Cerebellar cortex (tissue), 1 donor: ENCODE results near the gene RIN3.
A peak's percentile ranks its signal among the peaks of the same experiment; 100 is the strongest.

Experiments used
- DNase-seq: peaks from one replicate; pipeline ENCODE4 v3.0.0-alpha.2; 2015; ENCODE audit warnings: low spot score

The RIN3 gene, protein sequence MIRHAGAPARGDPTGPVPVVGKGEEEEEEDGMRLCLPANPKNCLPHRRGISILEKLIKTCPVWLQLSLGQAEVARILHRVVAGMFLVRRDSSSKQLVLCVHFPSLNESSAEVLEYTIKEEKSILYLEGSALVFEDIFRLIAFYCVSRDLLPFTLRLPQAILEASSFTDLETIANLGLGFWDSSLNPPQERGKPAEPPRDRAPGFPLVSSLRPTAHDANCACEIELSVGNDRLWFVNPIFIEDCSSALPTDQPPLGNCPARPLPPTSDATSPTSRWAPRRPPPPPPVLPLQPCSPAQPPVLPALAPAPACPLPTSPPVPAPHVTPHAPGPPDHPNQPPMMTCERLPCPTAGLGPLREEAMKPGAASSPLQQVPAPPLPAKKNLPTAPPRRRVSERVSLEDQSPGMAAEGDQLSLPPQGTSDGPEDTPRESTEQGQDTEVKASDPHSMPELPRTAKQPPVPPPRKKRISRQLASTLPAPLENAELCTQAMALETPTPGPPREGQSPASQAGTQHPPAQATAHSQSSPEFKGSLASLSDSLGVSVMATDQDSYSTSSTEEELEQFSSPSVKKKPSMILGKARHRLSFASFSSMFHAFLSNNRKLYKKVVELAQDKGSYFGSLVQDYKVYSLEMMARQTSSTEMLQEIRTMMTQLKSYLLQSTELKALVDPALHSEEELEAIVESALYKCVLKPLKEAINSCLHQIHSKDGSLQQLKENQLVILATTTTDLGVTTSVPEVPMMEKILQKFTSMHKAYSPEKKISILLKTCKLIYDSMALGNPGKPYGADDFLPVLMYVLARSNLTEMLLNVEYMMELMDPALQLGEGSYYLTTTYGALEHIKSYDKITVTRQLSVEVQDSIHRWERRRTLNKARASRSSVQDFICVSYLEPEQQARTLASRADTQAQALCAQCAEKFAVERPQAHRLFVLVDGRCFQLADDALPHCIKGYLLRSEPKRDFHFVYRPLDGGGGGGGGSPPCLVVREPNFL

DNA sequence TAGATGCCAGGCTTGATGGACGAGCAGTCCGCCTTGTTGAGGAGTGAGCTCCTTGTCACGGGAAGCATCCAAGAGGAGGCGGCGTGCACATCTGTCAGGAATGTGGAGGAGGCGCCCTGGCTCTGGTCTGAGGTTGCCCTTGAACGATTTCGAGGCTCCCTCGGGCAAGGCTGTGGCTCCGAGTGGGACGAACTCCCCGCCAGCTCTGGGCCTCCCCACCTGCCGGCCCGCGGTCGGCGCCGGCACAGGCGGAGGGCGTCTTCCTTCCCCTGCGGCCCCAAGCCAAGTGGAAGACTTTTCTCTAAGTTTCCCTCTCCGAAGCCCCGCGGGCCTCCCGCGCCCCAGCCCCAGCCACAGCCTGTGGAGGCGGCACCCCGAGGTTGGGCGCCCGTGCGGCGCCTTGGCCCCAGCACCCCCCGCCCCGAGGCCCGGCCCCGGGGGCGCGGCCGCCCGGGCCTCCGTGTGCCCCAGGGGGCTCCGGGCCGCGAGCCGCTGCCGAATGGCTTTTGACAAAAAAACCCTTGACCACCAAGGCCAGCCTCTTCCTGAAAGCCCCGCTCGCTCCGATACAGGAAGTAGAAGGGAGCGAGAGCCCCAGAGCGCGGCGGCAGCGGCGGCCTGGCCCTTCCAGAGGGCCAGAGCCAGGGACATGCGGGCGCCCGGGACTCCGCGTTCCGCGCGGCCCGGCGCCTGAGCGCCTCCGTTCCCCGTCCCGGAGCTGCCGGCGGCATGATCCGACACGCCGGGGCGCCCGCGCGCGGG is at the start of gene RIN3:
TSS of gene RIN3 (plus strand) at position 578 of the 762 bp plus-strand sequence. CDS start at position 730, 152 bp downstream.
- DNase-seq = peak; percentile 17

DNA sequence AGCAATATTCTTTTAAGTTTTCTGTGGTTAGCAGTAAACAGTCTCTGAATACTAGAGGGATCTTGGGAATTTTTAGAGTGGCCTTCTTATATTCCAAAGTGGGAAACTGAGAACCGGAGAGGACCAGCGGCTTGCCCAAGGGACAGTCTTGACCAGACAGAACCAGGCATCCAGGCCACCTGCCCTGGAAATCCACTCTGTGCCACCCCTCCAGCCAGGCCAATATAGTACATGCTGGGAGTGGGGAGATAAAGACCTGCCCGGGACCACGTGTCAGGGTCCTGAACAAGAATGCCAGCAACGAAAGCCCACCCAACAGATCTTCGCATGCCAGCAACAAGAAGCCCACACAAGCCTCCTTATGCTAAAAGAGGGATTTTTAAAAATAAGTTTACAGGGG is 49.4 kb upstream of the RIN3 start:
- DNase-seq = no peak

DNA sequence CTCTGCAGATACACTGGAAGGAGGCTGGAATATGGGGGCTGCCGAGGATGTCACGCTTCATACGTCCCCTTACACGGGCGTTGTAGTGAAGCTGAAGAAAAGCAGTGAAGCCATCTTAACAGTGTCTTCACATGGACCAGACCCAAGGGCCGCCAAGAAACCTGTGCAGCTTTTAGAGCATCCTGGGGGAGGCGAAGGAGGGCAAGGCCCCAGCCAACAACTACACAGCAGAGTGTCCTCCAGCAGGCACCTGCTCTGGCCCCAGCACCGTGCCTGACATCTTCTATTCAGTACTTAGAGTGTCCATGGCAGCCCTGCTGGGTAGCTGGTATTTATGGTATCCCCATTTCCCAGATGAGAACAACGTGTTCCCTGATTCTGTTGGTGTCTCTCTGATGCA is 48.9 kb upstream of the RIN3 start:
- no peak for DNase-seq

DNA sequence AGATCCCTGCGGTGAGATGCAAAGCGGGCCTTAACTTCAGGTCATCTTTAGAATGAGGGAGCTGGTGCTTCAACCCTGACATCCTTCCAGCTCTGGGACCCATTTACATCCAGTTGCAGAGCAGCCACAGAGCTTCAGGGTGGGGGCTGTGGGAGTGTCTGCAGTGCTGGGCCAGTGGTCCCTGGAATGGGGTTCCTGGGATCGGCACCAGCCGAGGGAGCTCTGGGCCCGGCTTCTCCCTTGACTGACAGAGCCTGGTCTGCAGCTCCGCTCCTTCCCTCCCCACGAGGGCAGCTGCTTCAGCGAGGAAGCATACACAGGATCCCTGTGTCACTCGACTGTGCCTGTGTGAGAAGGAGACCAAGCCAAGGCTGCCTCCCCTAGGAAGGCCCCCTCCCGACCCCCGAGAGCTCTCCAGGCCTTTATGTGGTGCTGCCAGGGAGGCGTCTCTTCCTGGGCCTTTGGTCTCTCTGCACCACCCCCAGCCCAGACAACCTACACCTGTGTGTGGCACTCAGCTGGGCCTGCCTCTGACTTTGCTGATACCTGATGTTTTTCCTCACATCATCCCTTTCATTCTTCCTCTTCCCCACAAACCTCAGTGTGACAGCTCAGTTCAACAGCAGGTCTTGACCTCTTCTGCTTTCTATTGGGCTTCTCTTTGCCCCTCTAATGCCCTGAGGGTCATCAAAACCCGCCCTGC is 48.1 kb upstream of the RIN3 start:
- DNase-seq = no peak

DNA sequence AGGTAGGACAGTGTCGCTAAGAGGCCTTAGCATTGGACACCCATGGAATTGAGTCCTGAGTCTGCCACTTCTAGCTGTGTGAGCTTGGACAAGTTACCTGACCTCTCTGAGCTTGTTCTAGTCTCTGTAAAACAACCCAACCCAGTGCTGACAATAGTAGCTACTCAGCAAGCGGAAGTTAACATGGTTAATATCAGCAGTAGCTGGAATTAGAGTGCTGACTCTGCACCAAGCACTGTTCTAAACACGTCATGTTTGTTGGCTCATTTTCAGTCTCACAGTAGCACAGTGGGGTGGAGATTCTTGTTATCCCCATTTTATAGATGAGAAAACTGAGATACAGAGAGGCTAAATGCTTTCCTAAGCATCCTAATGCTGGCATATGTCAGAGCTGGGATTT is 47.5 kb upstream of the RIN3 start:
- no peak for DNase-seq

DNA sequence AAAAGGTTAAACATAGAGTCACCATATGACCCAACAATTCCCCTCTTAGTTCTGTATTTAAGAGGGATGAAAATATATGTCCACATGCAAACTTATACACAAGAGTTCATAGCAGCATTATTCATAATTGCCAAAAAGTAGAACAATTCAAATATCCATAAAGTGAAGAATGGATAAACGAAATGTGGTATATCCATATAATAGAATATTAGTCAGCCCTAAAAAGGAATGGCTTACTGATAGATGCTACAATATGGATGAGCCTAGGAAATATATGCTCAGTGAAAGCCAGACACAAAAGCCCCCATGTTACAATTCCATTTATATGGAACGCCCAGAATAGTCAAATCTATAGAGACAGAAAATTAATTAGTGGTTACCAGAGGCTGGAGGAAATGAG is 44.1 kb upstream of the RIN3 start:
- no peak for DNase-seq

DNA sequence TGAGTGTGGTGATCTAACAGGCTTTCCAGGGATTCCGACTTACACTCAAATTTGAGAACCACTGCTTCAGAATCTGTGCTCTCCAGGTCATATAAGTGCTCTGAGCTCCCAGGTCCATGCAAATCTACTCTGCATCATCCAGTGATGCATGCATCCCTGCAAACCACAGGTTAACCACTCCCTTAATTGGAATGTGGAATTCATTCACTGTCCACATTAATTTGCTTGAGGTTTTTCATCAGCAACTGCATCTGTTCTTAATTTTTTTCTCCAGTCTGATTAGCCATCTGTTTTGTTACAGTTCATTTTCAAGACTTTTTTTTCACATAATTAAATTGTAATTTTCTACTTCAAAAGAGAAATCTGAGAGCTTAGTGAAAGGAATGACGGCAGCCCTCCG is 43.4 kb upstream of the RIN3 start:
- DNase-seq = no peak

DNA sequence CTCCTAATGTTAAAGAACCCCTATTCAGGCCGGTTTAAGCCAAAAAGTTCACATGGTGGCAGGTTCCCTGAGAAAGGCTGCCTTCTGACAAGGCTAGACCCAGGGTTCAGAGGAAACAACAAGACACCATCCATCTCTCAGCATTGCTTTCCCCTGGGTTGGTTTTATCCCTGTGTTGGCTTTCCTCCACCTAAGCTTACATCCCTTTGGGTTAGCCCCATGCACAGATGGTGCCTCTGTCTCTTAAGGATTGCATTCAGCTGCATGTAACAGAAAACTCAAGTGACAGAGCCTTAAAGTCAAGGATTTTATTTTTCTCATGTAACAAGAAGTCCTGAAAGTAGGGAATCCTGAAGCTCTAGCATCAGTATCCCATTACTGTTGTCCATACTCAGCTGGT is 42.8 kb upstream of the RIN3 start:
- DNase-seq = no peak

DNA sequence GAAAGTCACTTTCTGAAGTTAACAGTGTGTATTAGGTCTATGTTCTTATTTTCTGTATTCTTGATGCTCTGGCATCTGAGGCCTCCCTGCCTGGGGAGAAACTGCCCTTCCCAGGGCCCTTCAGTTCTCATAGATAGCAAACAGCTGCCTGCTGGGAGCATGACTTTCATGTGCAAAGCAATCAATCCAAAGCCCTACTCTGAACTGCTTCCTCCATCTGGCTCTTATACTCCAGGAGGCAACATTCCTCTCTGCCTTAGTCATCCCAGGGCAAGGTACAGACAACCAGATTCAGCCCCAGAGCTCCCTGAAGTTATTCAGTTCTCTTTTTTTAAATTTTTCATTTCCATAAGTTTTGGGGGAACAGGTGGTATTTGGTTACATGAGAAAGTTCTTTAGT is 41.7 kb upstream of the RIN3 start:
- DNase-seq = no peak

DNA sequence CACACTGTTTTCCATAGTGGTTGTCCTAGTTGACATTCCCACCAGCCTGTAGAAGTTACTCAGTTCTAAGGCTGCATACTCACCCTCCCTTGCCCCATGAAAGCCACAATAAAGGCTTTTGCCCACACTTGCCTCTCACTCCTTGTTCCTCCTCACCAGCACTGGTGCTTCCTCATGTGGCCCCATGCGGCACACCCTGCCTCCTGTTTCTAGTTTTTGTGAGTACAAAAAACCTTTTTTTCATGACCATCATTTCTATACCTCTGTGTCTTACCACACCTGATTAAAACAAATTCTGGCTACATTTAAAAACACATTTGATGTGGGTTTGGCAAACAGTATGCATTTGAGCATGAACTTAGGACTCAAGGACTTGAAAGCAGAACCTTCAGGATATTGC is 40.7 kb upstream of the RIN3 start:
- DNase-seq = no peak

DNA sequence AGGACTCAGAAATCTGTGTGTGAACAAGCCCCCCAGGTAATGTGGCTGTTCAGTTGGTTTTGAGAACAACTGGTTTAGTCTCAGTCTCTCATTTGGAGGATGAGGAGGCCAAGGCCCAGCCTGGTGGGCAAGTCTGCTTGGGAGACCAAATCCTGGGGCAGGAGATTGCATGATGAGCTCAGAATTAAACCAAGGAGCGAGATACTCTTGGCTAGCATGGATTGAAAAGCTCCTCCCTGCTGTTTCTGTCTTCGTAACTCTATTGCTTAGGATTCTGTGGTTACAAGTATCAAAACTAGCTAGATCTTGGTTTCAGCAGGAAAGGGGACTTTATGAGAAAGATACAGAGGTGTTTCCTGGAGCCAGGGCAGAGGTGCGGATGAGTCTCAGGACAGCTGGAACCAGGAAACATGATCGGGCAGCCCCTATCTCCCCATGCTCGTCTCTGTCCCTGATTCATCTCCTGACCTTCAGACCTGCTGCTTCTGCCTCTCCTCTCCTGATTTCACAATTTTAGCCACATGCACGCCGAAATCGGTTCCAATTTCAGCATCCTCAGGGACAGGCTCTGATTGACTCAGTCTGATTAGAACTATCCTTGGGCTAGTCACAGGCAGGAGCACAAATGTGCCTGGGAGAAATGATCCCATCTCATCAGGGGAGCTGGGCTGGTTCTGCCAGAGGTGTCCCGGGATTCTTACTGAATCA is 40.2 kb upstream of the RIN3 start:
- no peak for DNase-seq

DNA sequence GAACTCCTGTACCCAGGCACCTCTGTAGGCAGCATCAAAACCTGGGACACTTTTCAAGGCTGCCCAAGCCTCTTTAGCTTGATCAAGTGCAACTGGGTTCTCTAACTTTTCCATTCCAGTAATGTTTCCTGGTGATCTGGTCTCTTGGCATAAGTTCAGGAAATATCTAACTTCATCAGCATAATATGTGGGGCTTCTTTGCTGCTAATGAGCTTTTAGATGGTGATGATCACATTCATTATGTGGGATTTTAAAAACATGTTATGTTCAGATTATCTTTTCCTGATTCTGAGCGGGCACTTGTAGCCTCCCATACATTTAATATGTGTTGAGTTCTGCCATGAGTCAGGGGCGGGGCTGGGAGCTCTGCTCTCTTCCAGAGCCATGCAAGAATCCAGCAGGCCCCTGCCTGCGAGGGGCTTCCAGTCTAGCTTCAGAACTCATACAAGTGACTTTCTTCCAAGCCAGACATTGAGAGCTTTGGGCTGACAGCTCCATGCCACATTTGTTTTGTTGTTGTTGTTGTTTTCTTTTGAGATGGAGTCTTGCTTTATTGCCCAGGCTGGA is 39.5 kb upstream of the RIN3 start:
- DNase-seq = no peak

DNA sequence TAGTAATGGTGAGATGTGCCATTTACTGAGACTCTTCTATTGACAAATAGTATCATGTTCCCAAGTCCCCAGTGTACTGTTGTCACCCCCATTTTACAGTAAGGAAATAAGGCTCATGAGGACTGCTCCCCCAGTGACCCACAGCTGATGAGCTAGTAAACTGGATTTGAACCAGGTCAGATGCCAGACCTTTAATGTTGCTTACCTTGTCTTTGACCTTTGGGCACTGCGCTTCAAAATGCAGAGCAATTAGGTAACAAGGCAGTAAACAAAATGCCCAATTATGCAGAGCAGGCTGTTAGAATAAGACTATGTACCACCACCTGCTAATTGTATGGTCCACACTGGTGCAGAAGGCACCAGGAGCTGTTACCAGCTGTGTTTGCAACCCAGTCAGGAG is 38.5 kb upstream of the RIN3 start:
- no peak for DNase-seq

DNA sequence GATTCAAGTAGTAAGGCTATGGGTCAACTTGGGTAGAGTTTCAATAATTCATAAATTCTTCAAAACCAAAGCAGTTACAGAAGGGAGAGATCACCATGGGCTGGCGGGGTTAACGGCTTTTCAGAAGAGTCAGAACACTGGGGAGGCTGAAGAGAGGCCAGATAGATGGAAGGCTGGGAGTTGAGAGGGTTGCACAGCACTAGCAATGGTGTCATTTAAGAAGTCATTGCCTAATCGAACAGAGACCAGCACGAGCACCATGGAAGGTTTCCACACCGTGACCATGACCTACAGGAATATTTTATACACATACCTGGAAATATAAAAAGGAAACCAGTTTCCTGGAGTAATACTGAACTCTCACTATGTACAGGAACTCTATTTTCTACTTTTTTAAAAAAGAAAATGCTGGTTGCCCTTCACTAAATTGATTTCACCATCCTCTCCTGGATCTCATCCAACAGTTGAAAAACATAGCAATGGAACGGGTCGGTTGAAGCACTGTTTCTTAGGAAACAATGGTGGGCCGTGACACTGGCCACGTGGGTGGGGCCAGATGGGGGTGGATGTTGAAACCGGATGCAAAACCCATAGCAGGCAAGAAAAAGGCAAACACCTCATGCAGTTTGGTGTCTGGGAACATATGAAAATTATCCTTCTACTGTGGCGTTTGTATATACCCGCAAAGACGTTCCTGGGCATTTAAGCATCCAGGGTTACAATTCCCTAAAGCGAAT is 38.0 kb upstream of the RIN3 start:
- no peak for DNase-seq

DNA sequence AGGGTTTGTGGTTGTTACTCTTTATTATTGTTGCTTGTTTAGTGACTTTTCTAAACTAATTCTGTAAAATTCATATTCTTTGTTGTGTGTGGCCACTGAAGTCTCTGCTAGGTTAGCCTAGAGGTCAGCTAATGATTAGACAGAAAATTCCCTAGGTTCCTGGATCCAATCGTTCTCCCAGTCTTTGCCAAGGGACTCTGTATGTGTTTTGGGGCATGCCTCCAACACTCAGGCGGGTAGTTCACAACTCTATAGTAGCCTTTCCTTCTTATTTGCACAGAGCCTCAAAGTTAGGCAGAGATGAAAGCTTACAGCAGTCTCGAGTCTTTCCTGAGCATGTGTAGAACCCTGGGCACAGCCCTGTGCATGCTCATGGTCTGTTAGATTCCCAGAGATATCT is 32.7 kb upstream of the RIN3 start:
- no peak for DNase-seq

DNA sequence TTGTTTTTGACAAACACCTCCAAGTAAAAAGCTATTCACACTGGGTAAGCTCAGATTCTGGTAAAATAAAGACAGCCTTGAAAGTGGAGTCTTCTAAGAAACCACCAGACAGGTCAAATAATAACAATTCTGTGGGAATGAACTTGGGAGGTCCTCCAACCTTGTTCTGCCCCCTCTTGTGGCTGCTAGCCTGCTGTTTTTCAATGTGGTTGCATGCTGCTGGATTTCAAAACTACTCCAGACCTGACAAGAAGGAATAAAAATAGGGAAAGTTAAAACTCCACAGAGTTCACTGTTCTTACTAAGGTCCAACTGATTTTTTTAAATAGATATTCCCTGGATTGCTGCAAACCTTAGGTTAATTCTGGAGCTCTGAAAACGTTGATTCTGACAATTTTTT is 32.2 kb upstream of the RIN3 start:
- DNase-seq = no peak

DNA sequence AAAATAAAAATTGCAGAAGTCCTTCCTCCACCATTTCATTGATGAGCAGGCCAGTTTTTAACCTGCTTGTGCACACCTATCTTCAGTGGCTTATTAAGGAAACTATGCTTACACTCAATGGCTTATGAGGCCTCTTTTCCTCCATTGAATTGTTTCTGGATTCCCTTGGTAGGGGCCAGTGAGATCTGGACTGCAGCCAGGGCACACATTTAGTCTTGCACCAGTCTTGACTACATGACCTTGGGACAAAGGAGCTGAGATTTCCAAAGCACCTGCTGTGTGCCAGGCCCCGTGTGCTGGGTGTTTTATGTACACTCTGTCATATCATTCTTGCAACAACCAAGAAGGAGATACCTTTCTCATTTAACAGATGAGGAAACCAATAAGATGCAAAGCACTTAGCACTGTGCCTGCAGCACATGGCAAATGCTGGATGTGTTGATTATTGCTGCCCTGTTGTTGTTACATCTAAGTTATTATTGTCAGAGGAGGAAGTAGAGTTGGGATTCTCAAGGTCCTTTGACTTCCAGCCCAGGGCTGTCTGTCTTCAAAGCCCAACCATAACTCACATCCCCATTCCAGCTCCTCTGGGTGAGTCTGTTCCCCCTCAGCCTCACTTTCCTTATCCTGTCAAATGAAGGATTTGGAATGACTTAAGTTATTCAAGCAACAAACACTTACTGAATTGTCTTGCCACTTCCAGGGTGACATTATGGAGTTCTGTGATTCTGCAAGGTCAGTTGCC is 31.6 kb upstream of the RIN3 start:
- no peak for DNase-seq

DNA sequence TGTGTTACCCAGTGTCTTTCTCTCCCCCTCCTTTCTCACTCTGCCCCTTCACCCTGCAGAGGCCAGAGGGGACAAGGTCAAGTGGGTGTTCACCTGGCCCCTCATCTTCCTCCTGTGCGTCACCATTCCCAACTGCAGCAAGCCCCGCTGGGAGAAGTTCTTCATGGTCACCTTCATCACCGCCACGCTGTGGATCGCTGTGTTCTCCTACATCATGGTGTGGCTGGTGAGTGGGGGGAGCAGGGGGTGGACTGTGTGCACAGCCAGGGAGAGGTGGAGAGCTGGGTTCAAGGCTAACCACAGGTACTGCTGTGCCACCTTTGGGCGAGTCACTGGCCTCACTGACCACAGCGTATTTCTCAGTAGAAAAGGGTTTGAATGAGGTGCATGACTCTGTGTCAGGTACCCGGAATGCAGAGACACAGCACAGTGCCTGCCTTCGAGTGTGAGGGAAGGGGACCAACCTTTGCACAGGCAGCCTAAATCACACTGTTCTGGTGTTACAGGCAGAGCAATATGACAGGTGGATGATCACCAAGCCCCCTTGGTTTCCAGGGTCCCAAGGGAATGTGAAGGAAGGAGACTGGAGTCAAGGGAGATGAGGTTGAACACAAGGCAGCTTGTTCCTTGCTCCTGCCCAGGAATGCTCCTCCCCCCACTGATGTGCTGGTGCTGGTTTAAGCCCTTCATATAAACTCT is 30.8 kb upstream of the RIN3 start:
- DNase-seq = no peak
